ENCODE measurements around the gene SLC2A1.

SLC2A1 gene

DNA sequence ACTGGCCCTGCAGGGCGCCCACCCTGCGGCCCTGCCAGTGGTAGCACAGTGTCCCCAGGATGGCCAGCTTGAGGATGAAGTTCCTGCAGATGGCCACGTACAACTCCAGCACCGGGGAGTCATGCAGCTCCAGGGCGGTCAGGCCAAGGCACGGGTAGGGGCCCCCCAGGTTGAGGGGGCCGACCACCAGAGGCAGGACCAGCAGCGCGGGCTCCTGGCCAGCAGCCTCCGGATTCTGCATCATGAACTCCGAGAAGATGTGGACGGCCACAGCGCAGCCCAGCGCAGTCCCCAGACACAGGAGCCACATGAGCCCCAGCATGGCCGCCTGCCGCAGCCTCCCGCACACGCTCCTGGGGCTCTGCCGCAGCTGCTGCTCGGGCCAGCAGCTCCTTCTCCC, 71.3 kb downstream of the SLC2A1 start:
- no peak for DNase-seq

DNA sequence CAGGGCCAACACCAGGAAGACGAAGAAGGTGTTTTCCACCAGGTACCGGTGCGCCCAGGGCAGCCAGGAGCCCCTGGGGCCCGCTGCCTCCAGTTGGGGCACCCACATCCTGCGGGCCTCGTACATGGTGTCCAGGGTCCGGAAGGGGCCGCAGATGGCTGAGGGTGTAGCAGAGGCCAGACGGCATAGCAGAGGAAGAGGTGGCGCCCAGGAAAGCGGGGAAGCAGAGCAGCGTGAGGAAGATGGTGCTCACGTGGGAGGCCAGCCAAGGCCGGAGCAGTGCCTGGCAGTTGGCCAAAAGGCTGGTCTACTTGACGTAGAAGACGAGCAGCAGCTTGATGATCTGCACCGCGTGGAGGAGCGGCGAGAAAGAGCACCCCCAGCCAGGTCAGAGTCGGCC, 71.9 kb downstream of the SLC2A1 start:
- no peak for DNase-seq

DNA sequence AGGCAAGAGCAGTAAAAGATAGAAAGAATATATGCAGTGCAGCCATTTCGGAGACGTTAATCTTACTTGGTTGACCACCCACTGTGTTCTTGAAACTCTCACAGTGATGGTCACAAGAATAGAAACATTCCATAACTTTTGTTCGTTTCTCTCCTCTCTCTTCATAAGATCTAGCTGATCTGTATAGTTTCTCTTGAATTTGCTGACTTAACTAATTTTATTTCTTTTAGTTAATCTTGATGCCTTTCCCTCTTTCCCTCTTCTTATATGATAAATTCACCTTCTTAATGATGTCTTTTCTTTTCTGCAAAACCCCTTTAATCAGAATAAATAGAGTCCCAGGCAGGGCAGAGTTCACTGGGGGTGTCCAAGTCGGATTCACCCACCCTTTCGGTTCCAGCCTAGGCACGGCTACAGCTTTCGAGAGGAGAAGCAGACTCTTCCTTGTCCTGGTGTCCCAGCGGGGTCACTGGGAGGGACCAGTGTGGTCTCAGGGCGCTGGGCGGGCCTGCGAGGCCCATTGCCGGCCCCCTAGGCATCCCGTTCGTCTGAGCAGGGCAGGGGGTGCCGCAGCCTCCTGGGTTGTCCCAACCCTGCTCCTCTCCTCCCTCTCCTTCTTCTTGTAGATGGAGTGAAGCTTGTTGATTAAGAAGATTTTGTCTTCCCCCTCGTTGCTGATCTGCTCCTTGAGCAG, 72.5 kb downstream of the SLC2A1 start:
- no peak for DNase-seq

DNA sequence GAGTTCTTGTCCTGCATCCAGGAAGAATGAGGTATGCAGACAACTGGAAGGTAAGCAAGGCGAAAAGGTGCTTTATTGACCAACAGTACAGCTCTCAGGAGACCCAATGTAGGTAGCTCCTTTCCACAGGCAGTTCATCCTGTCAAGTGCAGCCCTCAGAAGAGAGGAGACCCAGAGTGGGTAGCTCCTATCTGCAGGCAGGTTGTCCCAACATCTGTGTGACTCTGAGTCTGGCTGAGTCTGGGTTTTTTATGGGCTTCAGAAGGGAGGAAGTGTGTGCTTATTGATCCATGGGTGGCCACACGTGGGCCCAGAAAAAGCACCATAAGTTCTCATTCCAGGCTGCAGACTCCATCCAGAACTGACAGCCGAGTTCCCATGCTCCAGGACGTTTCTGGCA, 78.3 kb downstream of the SLC2A1 start:
- DNase-seq = no peak

DNA sequence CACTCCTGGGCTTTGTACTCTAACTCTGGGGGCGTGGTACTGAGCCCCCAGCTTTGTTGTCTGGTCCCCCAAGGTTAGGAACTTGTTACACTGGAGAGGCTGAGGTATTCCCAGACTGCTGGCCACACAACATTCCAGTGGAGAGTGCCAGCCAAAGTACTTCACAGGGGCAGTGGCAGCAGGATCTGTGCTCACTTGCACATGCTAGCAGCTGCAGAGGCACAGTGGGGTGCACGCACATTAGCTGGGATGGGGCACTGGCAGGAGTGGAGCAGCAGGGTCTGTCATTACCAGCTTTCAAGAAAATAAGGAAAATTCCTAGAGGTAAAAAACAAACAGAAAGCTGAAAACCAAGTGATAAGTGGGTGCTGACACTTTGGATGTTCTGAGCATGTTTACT, 81.3 kb downstream of the SLC2A1 start:
- DNase-seq = no peak

DNA sequence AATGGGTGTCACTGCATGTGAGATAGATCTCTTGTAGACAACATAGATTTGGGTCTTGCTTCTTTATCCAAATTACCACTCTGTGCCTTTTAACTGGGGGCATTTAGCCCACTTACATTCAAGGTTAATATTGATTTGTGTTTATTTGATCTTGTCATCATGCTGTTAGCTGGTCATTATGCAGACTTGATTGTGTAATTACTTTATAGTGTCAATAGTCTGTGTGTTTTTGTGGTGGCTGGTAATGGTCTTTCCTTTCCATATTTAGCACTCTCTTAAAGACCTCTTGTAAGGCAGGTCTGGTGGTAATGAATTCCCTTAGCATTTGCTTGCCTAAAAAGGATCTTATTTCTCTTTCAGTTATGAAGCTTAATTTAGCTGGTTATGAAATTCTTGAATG, 82.7 kb downstream of the SLC2A1 start:
- no peak for DNase-seq

Measured in CD4-positive, alpha-beta T cell treated with Interleukin-15 for 1 hour (primary cell).